ENCODE measurements around the gene RB1. TPM values are rescaled to one million over a fixed set of nuclear protein-coding genes. Genes with fewer than 3 reads are reported as not detected.
A peak's percentile ranks its signal among the peaks of the same experiment; 100 is the strongest.
"Not testable (repeated sequence)": the region's sequence is repeated elsewhere in the genome, so short reads cannot be mapped to it uniquely, and the experiment has no call there.

RB1 gene
- polyA plus RNA-seq, 3 donors, result 47.7 to 51.6 (median 48.3) TPM

- DNase-seq (ENCODE audit: low read depth in 3 of 3, low spot score in 2 of 3), result no peak
These were observed 6.3 kb upstream of the RB1 start for GRCh38 chr13:48297131-48297786.

- no peak for DNase-seq (ENCODE audit: low read depth in 3 of 3, low spot score in 2 of 3)
These were observed 4.0 kb upstream of the RB1 start for GRCh38 chr13:48299591-48299990.

- DNase-seq (ENCODE audit: low read depth in 3 of 3, low spot score in 2 of 3), result no peak
These were observed 636 bp upstream of the RB1 start for GRCh38 chr13:48302871-48303358.

GRCh38 chr13:48304143-48304876 is 759 bp downstream of the RB1 start:
- DNase-seq (ENCODE audit: low read depth in 3 of 3, low spot score in 2 of 3), result peak in 1 of 3 donors; percentile 61

GRCh38 chr13:48311223-48311622 is 7.7 kb downstream of the RB1 start:
- no peak for DNase-seq (ENCODE audit: low read depth in 3 of 3, low spot score in 2 of 3)

GRCh38 chr13:48315969-48316650 is 12.6 kb downstream of the RB1 start:
- DNase-seq (ENCODE audit: low read depth in 3 of 3, low spot score in 2 of 3), result no peak

GRCh38 chr13:48316826-48317510 is 13.4 kb downstream of the RB1 start:
- no peak for DNase-seq (ENCODE audit: low read depth in 3 of 3, low spot score in 2 of 3)

- DNase-seq (ENCODE audit: low read depth in 3 of 3, low spot score in 2 of 3), result no peak
These were observed 14.2 kb downstream of the RB1 start for GRCh38 chr13:48317511-48318376.

- DNase-seq (ENCODE audit: low read depth in 3 of 3, low spot score in 2 of 3), result no peak
These were observed 14.8 kb downstream of the RB1 start for GRCh38 chr13:48318377-48318811.

GRCh38 chr13:48318821-48319511 is 15.4 kb downstream of the RB1 start:
- no peak for DNase-seq (ENCODE audit: low read depth in 3 of 3, low spot score in 2 of 3)

- DNase-seq (ENCODE audit: low read depth in 3 of 3, low spot score in 2 of 3), result no peak
These were observed 16.2 kb downstream of the RB1 start for GRCh38 chr13:48319531-48320398.

- DNase-seq (ENCODE audit: low read depth in 3 of 3, low spot score in 2 of 3), result no peak
These were observed 16.8 kb downstream of the RB1 start for GRCh38 chr13:48320399-48320790.

GRCh38 chr13:48320891-48321510 is 17.4 kb downstream of the RB1 start:
- no peak for DNase-seq (ENCODE audit: low read depth in 3 of 3, low spot score in 2 of 3)

GRCh38 chr13:48322294-48322693 is 18.7 kb downstream of the RB1 start:
- no peak for DNase-seq (ENCODE audit: low read depth in 3 of 3, low spot score in 2 of 3)

- no peak for DNase-seq (ENCODE audit: low read depth in 3 of 3, low spot score in 2 of 3)
These were observed 30.4 kb downstream of the RB1 start for GRCh38 chr13:48333976-48334375.

- DNase-seq (ENCODE audit: low read depth in 3 of 3, low spot score in 2 of 3), result no peak
These were observed 31.1 kb downstream of the RB1 start for GRCh38 chr13:48334534-48335127.

GRCh38 chr13:48339198-48339597 is 35.6 kb downstream of the RB1 start:
- DNase-seq (ENCODE audit: low read depth in 3 of 3, low spot score in 2 of 3), result not testable (repeated sequence)

GRCh38 chr13:48344264-48344663 is 40.7 kb downstream of the RB1 start:
- no peak for DNase-seq (ENCODE audit: low read depth in 3 of 3, low spot score in 2 of 3)
